ENCODE measurements around the gene OR1J4.

DNA sequence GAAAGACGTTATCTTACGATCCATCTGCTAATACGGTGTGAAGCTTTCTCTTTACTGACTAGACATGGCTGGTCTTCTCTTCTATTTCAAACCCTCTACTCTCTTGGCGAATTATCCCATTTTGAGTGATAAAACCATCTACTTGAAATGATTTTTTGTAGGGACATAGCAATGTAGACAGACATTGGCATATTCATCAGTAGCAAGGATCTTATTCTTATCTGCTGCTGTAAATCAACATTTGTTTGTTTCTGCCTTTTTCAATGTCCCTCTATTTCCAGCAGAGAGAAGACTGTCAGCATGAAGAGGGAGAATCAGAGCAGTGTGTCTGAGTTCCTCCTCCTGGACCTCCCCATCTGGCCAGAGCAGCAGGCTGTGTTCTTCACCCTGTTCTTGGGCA, at the start of gene OR1J4:
- TF ChIP-seq POLR2A (IDR thresholded peaks at IDR 0.05; ENCODE audit: low read depth, low read length) (no peak), POLR2AphosphoS5 (IDR thresholded peaks at IDR 0.05; ENCODE audit: low read depth, low read length) (no peak), TAF1 (IDR thresholded peaks at IDR 0.05; ENCODE audit: borderline replicate concordance, low read depth, low read length) (no peak)
